KG1 (cell line): ENCODE data around the gene RAD51B.
"Not testable (repeated sequence)": the region's sequence is repeated elsewhere in the genome, so short reads cannot be mapped to it uniquely, and the experiment has no call there.

Source experiments
- DNase-seq: peaks from one replicate; lab custom pipeline; 2025; lab: John Stamatoyannopoulos, UW

The RAD51B gene

DNA sequence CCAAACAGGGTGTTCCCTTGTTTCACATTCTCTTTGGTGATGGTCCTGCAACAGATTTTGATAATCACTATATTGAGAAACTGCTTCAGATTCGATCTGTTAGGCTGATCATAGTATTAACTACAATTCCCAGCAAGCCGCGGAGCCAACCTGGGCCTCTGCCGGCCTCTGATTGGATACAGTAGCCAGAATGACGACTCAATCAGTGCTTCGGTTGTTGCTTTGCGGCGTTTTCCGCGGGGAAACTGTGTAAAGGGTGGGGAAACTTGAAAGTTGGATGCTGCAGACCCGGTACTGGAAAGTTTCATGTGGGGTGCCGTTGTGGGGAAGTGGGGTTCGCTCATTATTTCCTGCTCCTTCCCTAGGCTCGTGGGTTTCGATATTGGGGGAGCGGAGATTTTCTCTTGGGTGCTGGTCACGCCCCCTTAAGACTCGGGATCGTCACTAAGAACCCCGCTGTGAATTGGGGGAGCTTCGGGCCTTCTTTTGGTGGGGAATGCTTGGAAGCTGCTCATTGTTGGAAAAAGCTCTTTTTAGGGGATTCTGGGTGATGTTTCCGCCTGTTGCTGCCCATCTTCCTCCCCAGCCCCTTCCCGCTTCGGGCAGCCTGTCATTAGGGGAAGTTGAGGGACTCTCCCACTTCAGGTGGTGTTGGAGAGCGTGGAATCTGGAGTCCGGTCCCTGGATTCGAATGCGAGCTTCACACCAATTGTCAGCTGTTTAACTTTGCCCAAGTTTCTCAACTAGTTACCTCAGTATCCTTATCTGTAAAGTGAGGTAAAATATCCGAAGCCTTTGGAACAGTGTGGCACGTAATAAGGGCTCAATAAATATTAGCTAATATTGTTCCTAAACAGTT is at the start of gene RAD51B:
RAD51B (plus strand) TSS at position 217 of the 859 bp plus-strand sequence.
- DNase-seq: peak; percentile 87

DNA sequence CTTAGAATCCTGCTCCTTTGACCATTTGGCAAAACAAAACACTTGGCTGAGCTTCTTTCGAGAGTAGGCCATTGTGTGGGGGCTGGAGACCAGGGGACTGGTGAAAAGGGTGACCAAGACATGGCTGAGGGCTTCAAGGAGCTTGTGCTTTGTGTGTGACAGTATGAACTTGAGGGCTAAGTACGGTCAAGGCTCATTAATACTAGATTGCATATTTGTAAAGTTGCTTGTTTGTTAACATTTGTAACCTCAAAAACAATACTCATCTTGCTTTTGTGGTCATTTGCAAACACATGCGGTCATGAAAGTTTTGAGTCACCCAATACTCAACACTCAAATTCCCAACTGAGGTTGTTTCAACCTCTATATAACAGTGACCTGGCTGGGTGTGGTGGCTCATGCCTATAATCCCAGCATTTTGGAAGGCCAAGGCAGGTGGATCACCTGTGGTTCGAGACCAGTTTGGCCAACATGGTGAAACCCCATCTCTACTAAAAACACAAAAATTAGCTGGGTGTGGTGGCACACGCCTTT is 45.7 kb upstream of the RAD51B start:
- DNase-seq: no peak

DNA sequence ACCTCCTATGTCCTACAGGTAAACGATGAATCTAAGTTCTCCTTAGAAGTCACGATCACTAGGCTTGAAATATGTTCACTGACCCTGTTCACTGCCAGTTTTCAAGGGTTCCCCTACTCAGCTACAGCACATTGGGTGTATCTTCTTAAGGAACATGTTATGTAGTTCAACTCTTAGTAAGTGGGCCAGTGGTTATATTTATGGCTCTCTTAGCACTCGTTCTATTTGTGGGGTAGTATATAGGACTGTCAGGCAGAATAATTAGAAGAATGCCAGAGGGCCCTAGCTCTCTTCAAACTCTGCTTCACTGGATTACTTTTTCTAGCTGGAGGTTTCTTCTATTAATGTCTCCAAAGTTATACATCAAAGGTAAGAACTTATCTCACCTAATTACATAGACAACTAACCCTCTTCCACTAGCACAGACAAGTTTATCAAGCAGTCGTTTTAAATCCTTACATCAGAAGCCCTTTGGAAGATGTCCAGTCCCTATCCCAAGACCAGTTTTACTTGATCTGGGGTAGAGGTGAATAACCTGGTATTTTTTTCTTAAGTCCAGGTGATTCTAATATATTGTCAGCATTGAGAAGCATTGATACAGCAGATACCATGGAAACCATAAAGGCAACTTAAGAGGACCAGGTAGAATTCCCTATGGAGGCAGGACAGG is 42.8 kb upstream of the RAD51B start:
- DNase-seq: no peak

GRCh38 chr14:67778792-67779191 is 40.8 kb upstream of the RAD51B start:
- no peak for DNase-seq

DNA sequence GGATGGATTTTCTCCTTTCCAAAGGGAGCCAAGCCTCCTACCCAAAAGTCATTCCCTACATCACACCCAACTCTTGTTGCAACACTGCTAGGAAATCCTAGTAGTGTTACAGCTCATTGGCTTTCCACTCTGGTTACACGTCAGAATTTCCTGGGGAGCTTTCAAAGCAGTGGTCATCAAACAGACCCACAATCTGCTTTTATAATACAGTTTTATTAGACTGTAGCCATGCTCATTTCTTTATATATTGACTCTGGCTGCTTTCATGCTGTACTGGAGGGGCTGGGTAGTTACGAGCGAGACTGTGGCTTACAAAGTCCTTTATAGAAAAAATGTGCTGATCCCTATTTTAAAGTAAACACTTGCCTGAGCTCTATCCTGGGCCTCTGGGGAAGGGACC is 37.5 kb upstream of the RAD51B start:
- DNase-seq: no peak

DNA sequence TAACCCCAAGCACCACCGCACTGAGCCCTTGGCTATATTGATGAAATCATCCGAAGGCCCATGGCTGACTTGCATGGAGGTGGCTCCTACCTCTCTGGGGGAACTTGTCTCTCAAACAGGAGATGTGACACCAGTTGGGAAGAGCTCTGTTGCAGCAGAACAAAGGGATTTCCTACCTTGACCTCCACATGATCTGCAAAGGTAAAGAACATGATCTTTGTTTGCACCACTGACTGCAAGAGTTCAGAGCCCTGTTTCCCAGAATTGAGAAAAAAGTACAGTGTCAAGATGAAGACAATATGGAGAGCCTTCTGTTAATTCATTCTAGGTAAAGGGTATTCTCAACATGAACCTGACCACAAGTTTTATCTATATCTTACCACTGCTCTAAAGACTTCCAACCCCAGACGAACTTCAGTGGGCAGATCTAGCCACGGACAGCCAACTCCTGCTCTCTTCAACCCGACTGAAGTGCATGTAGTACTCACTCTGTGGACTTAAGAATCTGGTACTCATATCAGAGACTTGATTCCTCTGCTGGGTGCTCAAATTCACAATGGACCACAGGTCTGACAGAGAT is 35.2 kb upstream of the RAD51B start:
- DNase-seq: no peak

DNA sequence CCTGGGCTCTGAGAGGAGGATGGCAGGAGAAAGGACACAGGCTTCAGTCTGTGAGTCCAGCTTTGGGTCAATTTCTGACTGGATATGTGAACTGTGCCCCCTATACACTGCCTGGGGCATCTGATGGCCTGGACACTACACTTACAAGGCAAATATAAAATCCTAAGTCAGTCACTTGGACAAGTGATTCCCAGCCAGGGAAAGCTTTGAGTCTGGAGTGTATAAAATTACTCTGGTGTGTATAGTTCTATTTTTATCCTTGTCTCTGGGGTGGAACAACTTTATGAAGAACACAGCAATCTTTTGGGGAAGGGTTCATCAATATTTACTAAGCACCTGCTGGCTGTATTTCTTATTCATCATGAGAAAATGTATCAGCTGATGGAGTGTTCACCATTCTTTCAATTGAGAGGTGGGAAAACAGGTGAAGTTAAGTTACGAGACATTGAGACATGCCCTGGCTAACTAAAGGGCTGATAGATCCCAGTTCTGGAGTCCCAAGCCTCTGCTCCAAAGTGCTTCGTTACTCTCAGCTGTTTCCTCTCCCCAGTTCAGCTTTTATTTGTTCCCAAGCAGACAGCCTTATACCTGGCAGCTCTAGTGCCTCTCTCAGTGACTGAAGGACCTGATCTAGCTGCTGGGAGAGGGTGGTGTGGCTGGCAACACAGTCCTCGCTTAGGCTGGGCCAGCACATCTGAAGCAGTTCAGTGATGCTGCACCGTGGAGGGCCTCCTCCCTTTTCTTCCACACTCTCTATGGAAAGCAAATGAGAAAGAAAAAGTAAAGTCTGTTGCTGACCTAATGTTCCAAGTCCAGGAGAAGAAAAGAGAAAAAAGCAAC is 34.1 kb upstream of the RAD51B start:
- no peak for DNase-seq

DNA sequence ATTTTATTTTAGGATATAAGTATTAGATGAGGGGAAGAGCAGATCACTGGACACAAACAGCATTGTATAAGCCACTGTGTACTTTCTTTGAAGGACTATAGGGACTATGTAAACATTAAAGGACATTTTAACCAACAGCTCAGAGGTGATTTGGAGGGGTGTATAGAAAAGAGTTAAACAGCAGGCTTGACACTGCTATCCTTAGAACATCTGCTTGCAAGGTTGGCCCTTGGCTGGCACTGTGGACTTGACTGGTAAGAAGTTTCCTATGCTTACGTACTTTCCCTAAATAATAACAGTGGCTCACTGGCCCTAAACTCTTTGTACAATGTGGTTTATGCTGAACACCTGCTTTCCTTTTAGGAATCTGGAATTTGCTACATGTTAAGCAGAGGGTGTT is 31.9 kb upstream of the RAD51B start:
- DNase-seq: no peak

DNA sequence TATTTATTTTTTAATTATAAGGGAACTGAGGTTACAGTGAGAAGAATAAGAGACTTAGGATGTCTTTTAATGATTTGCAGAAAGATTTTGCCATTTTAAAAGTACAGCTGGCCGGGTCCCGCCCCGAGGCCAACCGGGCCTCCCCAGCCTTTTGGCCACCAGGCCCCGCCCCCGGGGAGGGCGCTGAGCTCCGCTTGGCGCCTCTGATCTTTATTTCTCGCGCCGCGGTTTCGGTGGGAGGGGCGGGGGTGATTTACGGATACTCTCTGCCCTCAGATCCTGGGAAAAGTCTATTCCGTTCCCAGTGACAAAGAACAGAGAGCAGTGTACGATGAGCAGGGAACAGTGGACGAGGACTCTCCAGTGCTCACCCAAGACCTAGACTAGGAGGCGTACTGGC is 20.8 kb upstream of the RAD51B start:
- no peak for DNase-seq

- DNase-seq: no peak
These were observed 18.8 kb upstream of the RAD51B start for GRCh38 chr14:67800743-67801142.

DNA sequence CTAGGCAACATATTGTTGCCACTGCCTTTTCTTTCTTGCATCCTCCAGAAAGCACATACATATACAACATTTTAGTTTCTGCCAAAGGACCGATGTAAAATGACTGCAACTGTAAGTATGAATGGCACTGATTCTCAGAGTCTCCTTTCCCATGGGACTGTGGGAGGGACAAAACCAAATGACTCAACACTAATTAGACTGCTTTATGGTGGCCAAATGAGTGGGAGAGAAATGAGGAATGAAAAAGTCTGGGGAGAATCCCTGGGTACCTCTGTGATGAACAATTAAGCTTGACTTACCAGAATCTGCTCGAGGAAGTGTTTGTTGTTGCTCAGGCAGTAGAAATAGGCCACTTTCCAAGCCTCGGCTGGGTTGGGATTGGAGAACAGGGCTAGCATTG is 13.3 kb upstream of the RAD51B start:
- DNase-seq: no peak

- DNase-seq: no peak
These were observed 4.8 kb upstream of the RAD51B start for GRCh38 chr14:67814821-67815220.

GRCh38 chr14:67815573-67816225 is 3.9 kb upstream of the RAD51B start:
- no peak for DNase-seq

GRCh38 chr14:67816326-67817002 is 3.1 kb upstream of the RAD51B start, which contains the start of gene ZFYVE26:
Gene ZFYVE26, minus strand, starts transcription at chr14:67816590. Its CDS starts 627 bp downstream, at chr14:67815963.
- DNase-seq: peak; percentile 95

GRCh38 chr14:67817750-67818438 is 1.7 kb upstream of the RAD51B start:
- DNase-seq: no peak

- not testable (repeated sequence) for DNase-seq
These were observed 1.1 kb upstream of the RAD51B start for GRCh38 chr14:67818476-67818875.

- peak; percentile 41 for DNase-seq
These were observed 921 bp downstream of the RAD51B start for GRCh38 chr14:67820428-67820971.

GRCh38 chr14:67821121-67821520 is 1.5 kb downstream of the RAD51B start:
- DNase-seq: no peak

DNA sequence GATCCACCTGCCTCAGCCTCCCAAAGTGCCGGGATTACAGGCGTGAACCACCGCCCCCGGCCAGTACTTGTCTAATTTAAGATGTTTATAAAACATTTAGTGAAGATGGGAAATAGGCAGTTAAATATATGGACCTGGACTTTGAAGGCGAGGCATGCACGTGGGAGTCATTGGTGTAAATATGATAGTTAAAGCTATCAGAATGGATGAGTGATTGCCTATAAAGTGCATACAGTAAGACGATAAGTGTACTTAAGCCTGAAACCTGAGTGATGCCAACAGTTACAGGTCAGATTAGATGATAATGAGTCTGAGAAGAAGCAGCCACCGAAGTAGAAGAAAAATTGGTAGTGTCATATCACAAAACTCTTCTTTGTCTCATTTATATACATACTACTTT is 11.5 kb downstream of the RAD51B start:
- no peak for DNase-seq

GRCh38 chr14:67833403-67833802 is 13.8 kb downstream of the RAD51B start:
- no peak for DNase-seq
